ES-I3 (cell line): ENCODE results near the gene KRTAP12-2.
"Not testable (repeated sequence)": the region's sequence is repeated elsewhere in the genome, so short reads cannot be mapped to it uniquely, and the experiment has no call there.

Source experiments
- H3K36me3 ChIP-seq: 2 replicates; pipeline ENCODE4 v1.6.1; 2013; ENCODE audit warnings: mild to moderate bottlenecking, low read length, control low read depth, moderate library complexity; ENCODE audit not compliant: insufficient read depth
- H3K4me1 ChIP-seq: 2 replicates; pipeline ENCODE4 v1.6.1; 2013; ENCODE audit warnings: mild to moderate bottlenecking, control low read depth, low read length; ENCODE audit not compliant: insufficient read depth
- H3K9ac ChIP-seq: 2 replicates; pipeline ENCODE4 v1.6.1; 2013; ENCODE audit warnings: low read depth, mild to moderate bottlenecking, low read length, moderate library complexity
- H3K9me3 ChIP-seq: 2 replicates; pipeline ENCODE4 v1.6.1; 2013; ENCODE audit warnings: mild to moderate bottlenecking, low read length, moderate library complexity; ENCODE audit not compliant: control insufficient read depth, insufficient read depth

Gene KRTAP12-2

GRCh38 chr21:44656868-44657267 lies 9.9 kb downstream of the KRTAP12-2 start:
- H3K9ac ChIP-seq, result no peak overlapping the region
- H3K9me3 ChIP-seq, result no peaks in the 10 kb centered on the region
- no peaks in the 10 kb centered on the region for H3K36me3 ChIP-seq
- H3K4me1 ChIP-seq, result peaks cover 6% of the 10 kb centered on the region; the same call in 1 of the 2 replicates

GRCh38 chr21:44654576-44655175 lies 12.1 kb downstream of the KRTAP12-2 start, which contains the start of gene KRTAP12-4:
KRTAP12-4 (minus strand) TSS chr21:44654659; CDS start chr21:44654614, 45 bp downstream.
- Histone ChIP-seq H3K9me3 (no peaks in the 10 kb centered on the region), H3K36me3 (no peaks in the 10 kb centered on the region), H3K9ac (no peak within 1 kb of the TSS), H3K4me1 (peaks cover 6% of the 10 kb centered on the region; the same call in 1 of the 2 replicates)

DNA sequence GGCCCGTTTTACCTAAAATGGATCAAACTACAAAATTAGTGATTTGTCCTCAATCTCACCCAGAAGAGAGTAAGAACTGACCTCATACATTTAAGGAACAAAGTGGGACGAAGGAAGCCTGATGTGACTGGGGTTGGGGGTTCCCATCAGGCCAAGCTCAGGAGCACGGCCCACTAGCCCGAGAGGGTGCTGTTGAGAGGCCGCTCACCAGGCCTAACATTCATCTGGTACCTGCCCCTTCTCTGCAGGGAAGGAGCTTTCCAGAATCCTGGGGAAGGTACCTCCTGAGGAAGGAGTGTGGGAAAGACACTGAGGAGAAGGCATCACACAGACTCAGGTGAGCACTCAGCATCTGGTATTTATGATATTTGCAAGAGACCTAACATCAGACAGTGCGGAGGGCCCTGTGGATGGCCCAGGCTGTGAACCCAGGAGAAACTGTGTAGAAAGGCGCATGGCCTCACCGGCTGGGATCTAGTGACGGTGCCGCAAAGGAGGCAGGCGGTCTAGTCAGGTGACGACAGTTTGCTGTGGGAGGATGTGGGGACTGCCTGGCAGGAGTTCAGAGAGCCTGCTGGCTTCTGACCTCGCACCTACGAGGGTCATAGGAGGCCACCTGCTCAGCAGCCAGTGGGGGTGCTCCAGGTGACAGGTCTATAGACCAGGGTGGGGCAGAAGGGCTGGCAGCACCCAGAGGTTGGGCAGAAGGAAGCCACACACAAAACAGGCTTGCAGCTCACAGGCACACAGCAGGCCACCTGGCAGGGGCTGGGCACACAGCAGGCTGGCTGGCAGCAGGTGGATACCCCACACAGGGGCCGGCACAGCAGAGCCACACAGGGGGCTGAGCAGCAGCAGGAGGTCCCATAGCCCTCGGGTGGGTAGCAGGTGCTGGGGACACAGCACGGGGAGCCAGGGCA lies 12.8 kb downstream of the KRTAP12-2 start:
- peaks cover 2% of the 10 kb centered on the region; the same call in 1 of the 2 replicates for H3K4me1 ChIP-seq
- no peak overlapping the region for H3K9ac ChIP-seq
- H3K36me3 ChIP-seq, result no peaks in the 10 kb centered on the region
- no peaks in the 10 kb centered on the region for H3K9me3 ChIP-seq

GRCh38 chr21:44653123-44653522 lies 13.6 kb downstream of the KRTAP12-2 start:
- H3K9me3 ChIP-seq, result no peaks in the 10 kb centered on the region
- H3K36me3 ChIP-seq, result no peaks in the 10 kb centered on the region
- H3K4me1 ChIP-seq, result no peaks in the 10 kb centered on the region
- no peak overlapping the region for H3K9ac ChIP-seq

DNA sequence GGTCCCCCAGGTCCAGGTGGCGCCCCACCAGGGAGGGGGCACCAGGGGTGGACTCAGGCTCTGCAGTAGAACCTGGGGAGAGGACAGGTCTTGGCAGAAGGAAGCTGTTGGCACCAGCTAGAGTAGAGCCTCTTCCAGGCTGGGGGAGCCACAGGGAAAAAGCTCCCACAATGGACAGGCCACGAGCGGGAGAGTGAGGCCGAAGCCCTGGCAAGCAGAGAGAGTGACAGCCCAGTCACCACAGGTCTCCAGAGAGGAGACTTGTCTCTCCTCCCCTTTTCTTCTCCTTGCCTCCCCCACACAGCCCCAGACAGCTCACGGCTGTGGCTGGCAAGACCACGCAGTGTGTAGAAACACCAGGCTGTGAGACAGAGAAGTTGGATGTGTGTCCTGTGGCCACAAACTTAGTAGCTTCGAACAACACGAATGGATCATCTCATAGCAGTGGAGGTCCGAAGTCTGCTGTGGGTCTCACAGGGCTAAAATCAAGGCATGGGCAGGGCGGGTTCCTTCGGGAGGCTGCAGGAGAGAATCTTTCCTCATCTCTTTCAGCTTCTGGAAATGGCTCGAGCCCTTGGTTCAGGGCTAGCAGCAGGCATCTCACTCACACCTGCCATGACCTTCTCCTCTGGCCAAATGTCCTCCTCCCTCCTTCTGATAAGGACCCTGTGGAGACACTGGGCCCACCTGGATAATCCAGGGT lies 15.6 kb downstream of the KRTAP12-2 start:
- no peak overlapping the region for H3K9ac ChIP-seq
- H3K4me1 ChIP-seq, result no peaks in the 10 kb centered on the region
- no peaks in the 10 kb centered on the region for H3K36me3 ChIP-seq
- H3K9me3 ChIP-seq, result no peaks in the 10 kb centered on the region

GRCh38 chr21:44650265-44650972 lies 16.3 kb downstream of the KRTAP12-2 start:
- H3K36me3 ChIP-seq, result no peaks in the 10 kb centered on the region
- no peak overlapping the region for H3K9ac ChIP-seq
- H3K9me3 ChIP-seq, result no peaks in the 10 kb centered on the region
- no peaks in the 10 kb centered on the region for H3K4me1 ChIP-seq

DNA sequence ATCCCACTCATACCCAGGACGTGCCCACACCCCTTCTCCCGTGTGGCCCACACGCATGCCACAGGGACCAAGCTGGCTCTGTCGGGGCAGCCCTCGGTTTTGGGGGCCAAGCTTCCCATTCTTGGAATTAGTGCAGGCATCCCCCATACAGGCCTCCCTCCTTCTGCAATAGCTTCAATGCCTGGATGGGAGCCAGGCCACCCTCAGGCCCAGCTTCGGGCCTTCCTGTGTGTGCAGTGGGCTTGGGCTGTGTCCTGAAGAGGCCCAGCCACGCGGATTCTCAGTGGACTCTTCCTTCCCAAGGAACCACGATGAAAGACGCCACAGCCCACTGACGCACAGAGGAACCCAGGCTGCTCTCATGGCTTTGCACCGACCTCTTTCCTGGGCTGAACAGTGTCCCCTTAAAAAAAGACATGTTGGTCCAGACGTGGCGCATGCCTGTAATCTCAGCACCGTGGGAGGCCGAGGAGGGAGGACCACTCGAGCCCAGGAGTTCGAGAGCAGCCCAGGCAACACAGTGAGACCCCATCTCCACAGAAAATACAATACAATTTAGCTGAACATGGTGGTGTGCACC lies 17.1 kb downstream of the KRTAP12-2 start:
- Histone ChIP-seq H3K9ac (no peak overlapping the region), H3K36me3 (no peaks in the 10 kb centered on the region), H3K9me3 (peaks cover 4% of the 10 kb centered on the region; the same call in 1 of the 2 replicates), H3K4me1 (no peaks in the 10 kb centered on the region)

DNA sequence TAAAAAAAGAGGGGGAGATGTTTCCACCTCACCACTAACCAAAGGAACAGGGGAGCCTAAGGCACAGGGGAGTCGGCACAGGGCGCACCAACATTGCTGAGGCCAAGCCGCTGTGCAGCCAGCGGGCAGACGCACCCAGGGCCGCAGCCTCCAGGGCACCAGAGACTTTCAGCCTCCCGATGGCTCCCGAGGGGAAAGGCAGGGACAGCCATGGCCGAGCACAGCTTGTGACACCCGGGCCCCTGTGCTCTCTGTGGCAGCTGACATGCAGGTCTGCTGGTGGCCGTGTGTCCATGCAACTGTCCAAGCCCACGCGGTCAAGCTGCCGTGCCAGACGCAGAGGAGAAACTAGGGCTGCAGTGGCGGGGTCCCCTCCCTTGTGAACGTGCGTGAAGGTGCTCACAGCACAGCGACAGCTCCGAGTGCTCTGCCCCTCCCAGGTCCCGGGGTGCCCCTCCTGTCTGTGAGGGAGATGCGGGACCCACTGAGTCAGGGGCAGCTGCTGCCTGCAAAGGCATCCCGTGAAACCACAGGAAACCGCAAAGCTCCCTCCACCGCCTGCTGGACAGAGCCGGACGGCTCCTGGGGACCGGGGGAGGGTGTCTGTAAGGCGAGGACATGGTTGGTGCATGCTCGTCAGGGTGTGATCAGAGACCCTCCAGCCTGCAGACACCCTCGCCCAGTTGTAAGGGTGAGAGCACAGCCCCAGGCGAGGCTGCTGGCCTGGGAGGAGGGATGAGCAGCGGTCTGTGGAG lies 18.0 kb downstream of the KRTAP12-2 start:
- H3K4me1 ChIP-seq, result no peaks in the 10 kb centered on the region
- H3K9ac ChIP-seq, result no peak overlapping the region
- H3K36me3 ChIP-seq, result no peaks in the 10 kb centered on the region
- peaks cover 8% of the 10 kb centered on the region for H3K9me3 ChIP-seq

DNA sequence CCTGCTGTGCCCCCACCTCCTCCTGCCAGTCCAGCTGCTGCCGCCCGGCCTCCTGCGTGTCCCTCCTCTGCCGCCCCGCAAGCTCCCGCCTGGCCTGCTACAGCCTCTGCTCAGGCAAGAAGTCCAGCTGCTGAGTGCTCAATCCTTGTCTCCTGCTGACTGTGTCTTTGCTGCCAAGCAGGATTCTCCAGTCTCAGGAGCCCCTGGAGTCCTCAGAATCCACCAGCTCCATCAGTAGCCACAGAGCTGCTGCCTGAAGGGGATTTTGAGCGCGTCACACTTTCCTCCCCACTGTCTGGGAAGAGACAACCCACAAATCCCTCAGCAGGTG lies 19.5 kb downstream of the KRTAP12-2 start:
- no peak overlapping the region for H3K9ac ChIP-seq
- H3K4me1 ChIP-seq, result no peaks in the 10 kb centered on the region
- no peaks in the 10 kb centered on the region for H3K36me3 ChIP-seq
- H3K9me3 ChIP-seq, result peaks cover 8% of the 10 kb centered on the region

DNA sequence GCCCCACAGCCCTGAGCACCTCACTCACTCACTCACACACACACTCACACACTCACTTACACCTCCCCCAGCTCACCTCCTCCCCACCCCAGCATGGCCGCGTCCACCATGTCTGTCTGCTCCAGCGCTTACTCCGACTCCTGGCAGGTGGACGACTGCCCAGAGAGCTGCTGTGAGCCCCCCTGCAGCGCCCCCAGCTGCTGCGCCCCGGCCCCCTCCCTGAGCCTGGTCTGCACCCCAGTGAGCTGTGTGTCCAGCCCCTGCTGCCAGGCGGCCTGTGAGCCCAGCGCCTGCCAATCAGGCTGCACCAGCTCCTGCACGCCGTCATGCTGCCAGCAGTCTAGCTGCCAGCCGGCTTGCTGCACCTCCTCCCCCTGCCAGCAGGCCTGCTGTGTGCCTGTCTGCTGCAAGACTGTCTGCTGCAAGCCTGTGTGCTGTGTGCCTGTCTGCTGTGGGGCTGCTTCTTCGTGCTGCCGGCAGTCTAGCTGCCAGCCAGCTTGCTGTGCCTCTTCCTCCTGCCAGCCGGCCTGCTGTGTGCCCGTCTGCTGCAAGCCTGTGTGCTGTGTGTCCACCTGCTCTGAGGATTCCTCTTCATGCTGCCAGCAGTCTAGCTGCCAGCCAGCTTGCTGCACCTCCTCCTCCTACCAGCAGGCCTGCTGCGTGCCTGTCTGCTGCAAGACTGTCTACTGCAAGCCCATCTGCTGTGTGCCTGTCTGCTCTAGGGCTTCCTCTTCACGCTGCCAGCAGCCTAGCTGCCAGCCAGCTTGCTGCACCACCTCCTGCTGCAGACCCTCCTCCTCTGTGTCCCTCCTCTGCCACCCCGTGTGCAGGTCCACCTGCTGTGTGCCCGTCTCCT lies 20.1 kb downstream of the KRTAP12-2 start, which contains the start of gene KRTAP10-11:
KRTAP10-11 (plus strand) TSS at position 49 of the 856 bp plus-strand sequence; CDS start at position 94, 45 bp downstream.
- H3K9me3 ChIP-seq, H3K36me3 ChIP-seq, H3K4me1 ChIP-seq, H3K9ac ChIP-seq: not testable (repeated sequence)

- H3K36me3 ChIP-seq, result no peaks in the 10 kb centered on the region
- no peaks in the 10 kb centered on the region for H3K4me1 ChIP-seq
- peaks cover 18% of the 10 kb centered on the region for H3K9me3 ChIP-seq
- H3K9ac ChIP-seq, result no peak overlapping the region
Observed at GRCh38 chr21:44644878-44645277, 21.8 kb downstream of the KRTAP12-2 start.

GRCh38 chr21:44643741-44644310 lies 22.9 kb downstream of the KRTAP12-2 start:
- Histone ChIP-seq H3K9me3 (peaks cover 18% of the 10 kb centered on the region), H3K9ac (no peak overlapping the region), H3K4me1 (no peaks in the 10 kb centered on the region), H3K36me3 (no peaks in the 10 kb centered on the region)
